SK-N-SH (cell line): ENCODE results near the gene CLDN18.

Experiments used
- CHD2 ChIP-seq: fragments of 150-350 bp; IDR thresholded peaks from 2 replicates; pipeline ENCODE4 v1.6.1; 2018; ENCODE audit warnings: low read length; ENCODE audit not compliant: partially characterized antibody
- EP300 ChIP-seq, 2 experiments: IDR thresholded peaks; 2 replicates each; pipeline versions ENCODE4 v1.4.0 to v1.6.1; 2012; ENCODE audit warnings: borderline replicate concordance in 1 of 2, low read depth in 1 of 2, low read length in 1 of 2
- POLR2AphosphoS5 ChIP-seq: IDR thresholded peaks from 2 replicates; pipeline ENCODE4 v1.6.1; 2012; ENCODE audit warnings: low read depth, low read length
- TAF1 ChIP-seq: IDR thresholded peaks from 2 replicates; pipeline ENCODE4 v1.6.1; 2012; ENCODE audit warnings: low read depth, mild to moderate bottlenecking, low read length, moderate library complexity, borderline replicate concordance
- TF ChIP-seq, protein P1 (sequence below): fragments of 150-350 bp; IDR thresholded peaks from 2 replicates; pipeline ENCODE4 v1.6.1; 2017; ENCODE audit warnings: antibody characterized with exemption, low read length, low read depth, borderline replicate concordance
- TF ChIP-seq, protein P2 (sequence below): IDR thresholded peaks from 2 replicates; pipeline ENCODE4 v1.4.0; 2012; ENCODE audit warnings: low read depth, borderline replicate concordance

DNA sequence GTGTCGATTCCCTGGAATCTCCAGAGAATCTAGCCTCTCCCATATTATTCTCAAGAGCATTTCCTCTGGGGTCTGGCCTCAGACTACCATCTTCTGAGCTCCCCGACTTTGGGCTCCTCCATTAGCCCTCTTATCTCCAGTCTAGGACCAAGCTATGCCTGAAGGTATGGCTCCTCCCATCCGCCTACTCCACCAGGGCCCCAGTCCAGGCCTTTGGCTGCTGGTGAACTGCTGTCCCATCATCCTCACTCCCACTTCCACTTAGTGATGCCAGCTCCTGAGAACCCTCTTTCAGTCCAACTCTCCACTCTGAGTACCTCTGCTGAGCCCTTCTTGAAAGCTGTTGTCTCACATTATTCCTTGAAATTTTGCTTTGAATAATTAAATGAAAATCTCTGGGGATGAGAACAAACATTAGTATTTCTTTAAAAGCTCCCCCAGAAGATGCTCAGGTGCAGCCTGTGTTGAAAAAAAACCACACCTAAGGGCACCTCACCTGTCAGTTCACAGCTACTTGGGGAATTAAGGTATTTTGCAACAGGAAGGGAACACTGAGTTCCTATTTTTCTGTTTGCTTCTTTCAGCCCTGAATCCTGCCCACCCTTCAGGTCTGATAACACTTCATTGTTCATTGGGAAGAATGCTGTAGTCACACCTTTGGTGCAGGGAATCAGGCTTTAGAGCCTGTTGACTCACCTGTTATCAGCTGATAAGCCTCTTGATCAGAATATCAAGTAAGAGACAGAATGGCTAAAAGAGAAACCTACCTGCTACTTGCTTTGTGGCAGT is 9.5 kb downstream of the CLDN18 start:
- TF ChIP-seq, protein P1, sequence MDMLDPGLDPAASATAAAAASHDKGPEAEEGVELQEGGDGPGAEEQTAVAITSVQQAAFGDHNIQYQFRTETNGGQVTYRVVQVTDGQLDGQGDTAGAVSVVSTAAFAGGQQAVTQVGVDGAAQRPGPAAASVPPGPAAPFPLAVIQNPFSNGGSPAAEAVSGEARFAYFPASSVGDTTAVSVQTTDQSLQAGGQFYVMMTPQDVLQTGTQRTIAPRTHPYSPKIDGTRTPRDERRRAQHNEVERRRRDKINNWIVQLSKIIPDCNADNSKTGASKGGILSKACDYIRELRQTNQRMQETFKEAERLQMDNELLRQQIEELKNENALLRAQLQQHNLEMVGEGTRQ: no peak
- TF ChIP-seq CHD2 (no peak), POLR2AphosphoS5 (no peak), EP300 (IDR thresholded peaks at IDR 0.05; ENCODE audit: borderline replicate concordance in 1 of 2, low read depth in 1 of 2, low read length in 1 of 2) (no peak), TAF1 (no peak)
- TF ChIP-seq, protein P2, sequence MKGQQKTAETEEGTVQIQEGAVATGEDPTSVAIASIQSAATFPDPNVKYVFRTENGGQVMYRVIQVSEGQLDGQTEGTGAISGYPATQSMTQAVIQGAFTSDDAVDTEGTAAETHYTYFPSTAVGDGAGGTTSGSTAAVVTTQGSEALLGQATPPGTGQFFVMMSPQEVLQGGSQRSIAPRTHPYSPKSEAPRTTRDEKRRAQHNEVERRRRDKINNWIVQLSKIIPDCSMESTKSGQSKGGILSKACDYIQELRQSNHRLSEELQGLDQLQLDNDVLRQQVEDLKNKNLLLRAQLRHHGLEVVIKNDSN: no peak
